GM18502 (cell line): ENCODE results near the gene CHST3.

Source experiments
- ATAC-seq: cut with Tn5 transposase; IDR thresholded peaks from one replicate; pipeline ENCODE4 v1.9.1; 2021; ENCODE audit warnings: mild to moderate bottlenecking; ENCODE audit not compliant: unreplicated experiment, poor library complexity

The CHST3 gene

GRCh38 chr10:72048450-72049124 lies 84.4 kb downstream of the CHST3 start:
- peak; percentile 60 for ATAC-seq

GRCh38 chr10:72049472-72049871 lies 85.3 kb downstream of the CHST3 start:
- no peak for ATAC-seq

- ATAC-seq, result no peak
Observed at GRCh38 chr10:72049969-72050781, 86.0 kb downstream of the CHST3 start.

DNA sequence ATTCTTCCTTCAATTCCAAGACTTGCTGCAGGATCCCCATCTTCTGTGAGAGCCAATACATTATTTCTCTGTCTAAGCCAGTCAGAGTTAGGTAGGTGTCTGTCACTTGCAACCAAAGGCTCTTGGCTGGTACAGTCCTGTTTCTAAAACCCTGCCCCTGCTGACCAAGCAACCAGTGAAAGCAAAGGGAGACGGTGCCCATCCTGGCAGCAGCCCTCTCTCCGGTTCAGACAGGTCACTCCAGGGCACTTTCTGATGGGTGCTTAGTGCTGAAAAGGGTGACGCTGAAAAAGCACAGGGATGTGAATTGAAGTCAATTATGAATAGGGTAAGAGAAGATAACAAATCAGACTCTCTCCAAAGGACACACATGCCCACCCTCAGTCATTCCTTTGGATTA lies 86.7 kb downstream of the CHST3 start:
- ATAC-seq, result no peak

- ATAC-seq, result no peak
Observed at GRCh38 chr10:72053690-72054089, 89.5 kb downstream of the CHST3 start.

GRCh38 chr10:72056113-72056512 lies 91.9 kb downstream of the CHST3 start:
- no peak for ATAC-seq

DNA sequence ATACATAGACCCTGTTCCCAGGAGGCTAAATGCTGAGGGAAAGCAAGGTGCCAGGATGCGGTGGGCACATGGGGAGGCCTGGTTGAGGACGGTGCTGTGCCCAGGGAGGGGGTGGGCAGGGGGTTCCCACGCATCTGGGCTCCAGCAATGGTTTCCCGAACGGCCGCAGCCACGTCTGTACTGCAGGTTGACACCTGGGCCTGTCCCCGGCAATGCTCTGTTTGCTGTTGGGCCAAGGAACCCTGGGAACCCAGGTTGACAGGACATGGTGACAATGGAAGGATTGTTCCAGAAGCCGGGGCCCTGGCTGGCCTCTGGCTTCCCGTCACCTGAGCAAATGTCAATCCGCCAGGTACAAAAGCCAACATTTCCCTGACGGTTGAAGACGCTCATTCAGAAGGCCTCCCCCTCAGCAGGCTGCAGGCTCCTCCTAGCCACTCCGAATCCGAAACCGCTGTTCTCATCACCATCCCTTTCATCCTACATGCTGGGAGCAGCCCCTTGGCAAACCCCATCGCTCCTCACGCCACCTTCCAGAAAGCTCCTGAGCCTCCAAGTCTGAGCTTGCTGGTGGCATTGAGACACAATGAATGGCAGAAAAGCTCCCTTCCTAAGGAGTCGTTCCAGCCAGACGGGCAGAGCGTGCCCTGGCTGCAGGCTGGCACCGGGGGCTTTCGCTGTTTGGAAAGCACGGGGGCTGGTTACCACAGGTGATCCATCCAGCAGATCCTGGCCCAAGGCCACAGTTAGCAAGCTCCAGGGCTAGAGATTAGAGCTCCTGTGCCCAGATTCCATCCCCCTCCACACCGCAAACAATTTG lies 92.9 kb downstream of the CHST3 start:
- no peak for ATAC-seq

DNA sequence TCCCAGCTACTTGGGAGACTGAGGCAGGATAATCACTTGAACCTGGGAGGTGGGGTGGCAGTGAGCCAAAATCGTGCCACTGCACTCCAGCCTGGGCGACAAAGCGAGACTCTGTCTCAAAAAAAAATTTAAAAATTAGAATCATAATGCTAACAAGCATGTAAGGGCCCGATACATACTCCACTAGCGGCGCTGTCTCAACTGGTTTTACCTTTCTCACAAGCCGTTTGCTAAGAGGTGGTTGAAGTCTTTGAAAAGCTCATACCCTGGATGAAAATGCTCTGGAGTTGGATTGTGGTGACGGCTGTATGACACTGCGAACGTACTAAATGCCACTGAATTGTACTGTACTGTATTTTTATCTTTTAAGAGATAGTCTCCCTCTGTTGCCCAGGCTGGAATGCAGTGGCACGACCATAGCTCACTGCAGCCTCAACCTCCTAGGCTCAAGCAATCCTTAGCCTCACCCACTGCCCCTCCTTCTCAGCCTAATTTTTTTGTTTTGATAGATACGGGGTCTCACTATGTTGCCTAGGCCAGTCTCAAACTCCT lies 94.2 kb downstream of the CHST3 start:
- no peak for ATAC-seq

DNA sequence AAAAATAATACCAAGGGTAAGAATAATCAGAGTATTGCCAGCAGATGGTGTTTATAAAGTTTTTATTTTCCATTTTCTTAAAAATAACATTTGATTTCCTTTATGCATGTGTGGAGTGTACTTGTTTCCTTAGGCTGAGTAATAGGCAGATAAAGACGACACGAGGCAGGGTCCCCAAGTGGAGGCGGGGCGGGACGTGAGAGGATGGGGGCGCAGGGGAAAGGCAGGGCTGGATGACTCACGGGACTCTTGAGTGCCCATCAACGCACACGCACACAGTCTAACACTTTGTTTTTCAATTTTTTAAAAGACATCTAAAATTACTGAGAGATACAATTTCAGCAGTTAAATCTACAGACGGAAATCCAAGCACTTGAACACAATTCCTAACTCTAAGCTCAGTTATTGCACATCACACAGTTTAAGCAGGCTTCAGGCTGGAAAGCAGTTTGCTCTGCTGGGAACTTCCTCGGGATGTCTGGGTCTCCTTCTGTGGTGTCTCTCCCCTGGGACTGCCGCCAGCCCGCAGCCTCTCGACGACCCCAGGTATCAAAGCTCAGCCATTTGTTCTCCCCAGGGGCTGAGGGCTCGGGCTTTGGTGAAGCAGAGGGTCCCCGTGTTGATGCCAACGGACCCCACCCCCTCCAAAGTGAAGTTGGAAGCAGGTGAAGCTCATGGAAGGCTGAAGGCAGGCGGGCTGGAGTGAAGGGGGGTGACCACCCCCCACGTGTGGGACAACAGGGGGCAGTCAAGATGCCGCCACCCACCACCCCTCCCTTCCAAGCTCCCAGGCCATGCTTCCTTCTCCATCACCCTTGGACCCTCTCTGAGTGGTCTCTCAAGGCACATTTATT lies 95.0 kb downstream of the CHST3 start:
- no peak for ATAC-seq

DNA sequence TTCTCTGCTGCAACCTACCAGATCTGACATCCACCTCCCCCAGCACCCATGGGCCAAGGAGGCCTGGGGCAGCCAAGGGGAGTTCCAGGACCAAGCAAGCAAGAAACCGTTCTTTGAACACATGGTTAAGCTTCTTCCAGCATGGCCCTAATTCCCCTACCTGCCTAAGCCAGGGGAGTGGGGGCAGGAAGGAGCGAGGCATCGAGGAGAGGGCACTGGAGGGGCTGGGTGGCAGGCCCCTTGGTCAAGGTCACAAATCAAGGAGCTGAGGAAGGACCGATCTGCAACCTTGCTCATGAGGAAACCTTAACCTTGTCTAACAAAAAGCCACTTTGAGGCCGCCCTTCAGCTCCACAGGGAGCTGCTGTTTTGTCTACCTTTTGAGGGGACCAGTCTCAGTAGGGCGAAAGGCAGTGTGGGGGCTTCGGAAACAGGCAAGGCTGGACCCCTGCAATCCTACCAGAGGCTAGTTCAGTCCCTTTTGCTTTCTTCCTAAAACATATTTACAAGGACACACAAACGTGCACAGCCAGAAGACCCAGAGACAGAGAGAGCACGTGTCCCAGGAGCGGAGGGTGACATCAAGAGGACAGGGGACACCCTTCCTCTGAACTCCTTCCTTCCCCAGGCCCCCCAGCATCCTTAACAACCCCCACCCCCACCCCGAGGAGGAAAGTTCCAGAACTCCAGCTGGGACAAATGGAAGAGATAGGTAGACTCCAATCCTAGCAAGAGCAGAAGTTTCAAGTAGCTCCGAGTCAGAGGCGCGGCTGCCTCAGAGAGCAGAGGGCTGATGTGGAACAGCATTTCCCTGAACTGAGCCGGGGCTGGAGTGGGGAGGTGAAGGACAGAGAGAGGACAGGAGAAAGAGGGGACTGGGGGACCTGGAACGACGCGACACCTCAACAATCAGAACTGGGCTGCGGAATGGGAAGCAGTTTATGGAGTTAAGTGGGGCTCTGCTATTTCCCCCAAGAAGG lies 95.9 kb downstream of the CHST3 start:
- no peak for ATAC-seq

DNA sequence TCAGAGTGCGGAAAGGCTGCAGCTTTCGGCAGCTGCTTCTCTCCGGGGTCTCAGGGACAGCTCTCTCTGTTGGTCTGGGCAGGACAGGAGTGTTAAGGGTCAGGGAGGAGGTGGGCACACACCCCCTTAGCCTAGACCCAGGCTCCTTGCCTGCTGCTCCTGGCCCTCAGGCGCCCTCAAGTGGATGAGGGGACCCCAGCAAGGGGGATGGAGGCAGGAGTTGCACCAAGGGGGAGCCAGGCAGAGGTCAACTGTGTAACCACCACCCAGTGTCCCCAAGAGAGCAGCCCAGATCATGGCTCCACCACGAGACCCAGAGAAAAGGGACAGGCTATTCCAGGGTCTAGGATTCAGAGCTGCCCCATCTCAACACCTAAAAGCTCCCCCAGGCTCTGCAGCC lies 97.3 kb downstream of the CHST3 start:
- ATAC-seq, result no peak

GRCh38 chr10:72061930-72062329 lies 97.7 kb downstream of the CHST3 start:
- no peak for ATAC-seq

DNA sequence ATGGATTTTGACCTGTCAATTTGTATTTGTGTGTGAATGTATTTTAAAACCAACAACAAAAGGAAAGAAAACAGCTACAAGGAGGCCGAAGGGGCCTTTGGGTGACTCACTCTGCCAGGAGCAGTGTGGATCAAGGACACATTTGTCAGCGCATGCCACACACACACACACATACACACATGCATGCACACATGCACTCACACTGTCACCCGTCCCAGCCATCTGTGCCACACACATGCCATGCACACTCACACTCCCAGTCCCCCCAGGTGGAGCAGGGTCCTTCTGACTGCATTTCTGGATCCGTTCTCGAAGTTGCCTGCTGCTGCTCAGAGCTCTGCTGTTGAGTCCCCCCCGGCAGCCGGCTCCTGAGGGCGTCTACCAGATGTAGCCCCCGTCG lies 98.2 kb downstream of the CHST3 start:
- no peak for ATAC-seq
